Measurements from ENCODE around the gene EPM2A.

Gene EPM2A

DNA sequence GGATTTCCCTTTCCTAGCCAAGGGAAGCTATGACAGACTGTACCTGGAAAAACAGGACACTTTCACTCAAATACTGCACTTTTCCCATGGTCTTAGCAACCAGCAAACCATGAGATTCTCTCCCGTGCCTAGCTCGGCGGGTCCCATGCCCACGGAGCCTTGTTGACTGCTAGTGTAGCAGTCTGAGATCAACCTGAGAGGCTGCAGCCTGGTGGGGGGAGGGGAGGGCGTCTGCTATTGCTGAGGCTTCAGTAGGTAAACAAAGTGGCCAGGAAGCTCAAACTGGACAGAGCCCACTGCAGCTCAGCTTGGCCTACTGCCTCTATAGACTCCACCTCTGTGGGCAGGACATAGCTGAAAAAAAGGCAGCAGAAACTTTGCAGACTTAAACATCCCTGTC lies 61.8 kb downstream of the EPM2A start:
- no peak for DNase-seq (ENCODE audit: low read depth)

GRCh38 chr6:145670311-145670710 lies 65.0 kb downstream of the EPM2A start:
- no peak for DNase-seq (ENCODE audit: low read depth)

DNA sequence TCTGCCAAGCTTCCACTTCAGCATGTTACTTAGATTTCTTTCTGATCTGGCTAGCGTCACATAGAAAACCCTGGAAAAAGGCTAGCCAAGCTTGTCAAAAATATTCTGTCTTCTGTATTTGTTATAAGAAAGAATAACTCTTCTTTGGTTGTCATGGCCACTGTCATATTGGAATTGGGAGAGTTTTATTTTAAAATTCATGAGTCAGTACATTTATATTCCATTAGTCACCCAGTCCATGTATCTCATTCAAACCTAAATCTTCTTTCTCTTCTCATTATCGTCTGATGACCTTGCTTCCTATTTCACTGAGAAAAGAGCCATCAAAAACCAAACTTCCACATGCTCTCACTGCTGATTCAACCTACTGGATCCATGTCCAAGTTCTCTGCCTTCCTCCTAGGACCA lies 65.7 kb downstream of the EPM2A start:
- no peak for DNase-seq (ENCODE audit: low read depth)

GRCh38 chr6:145668844-145669243 lies 66.5 kb downstream of the EPM2A start:
- no peak for DNase-seq (ENCODE audit: low read depth)

DNA sequence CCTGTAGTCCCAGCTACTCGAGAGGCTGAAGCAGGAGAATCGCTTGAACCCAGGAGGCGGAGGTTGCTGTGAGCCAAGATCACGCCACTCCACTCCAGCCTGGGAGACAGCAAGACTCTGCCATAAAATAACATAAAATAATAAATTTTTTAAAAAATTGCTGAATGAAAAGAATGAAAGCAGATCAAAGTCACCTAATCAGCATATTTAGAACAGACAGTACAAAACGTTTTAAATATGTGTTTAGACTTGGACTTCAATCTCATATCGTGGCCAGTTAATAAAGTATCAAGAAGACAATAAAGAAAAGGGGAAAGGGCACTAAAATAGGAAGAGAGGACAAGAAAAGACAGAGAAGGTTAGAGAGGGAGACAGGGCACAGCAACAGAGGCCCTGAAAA lies 74.6 kb downstream of the EPM2A start:
- DNase-seq (ENCODE audit: low read depth), result no peak

DNA sequence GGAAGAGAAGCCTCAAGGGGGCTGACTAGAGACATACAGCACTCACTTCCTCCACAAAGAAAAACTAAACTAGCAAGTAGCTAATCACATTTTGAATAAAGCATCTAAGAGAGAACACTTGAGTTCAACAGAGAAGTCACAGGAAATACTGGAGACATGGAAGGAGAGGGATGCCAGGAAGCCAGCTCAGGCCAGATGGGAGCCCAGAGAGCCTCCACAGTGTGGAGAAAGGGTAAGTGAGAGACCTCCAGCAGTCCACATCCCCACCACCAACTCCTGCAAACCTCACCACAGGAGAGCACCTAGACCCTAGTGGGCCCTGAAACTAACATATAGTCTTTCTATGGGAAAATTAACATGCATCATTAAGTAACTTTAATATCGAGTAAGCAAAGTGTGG lies 79.2 kb downstream of the EPM2A start:
- no peak for DNase-seq (ENCODE audit: low read depth)

DNA sequence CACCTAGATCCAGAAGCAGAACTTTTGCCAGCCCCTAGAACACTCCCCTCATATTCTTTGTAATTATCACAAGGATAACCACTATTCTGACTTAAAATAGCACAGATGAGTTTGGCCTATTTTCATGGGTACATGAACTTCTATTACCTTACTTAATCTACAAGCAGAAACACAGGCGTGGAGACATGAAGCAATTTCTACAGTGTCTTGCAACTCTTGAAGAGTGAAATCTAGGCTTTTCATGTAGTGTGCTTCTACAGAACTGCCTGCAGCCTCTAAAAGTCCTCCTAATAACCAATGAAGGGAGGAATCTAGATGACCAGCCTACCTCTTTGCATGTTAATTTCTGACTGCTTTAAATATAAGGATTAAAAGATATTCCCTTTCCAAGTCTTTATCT lies 82.7 kb downstream of the EPM2A start:
- no peak for DNase-seq (ENCODE audit: low read depth)

GRCh38 chr6:145651988-145652387 lies 83.3 kb downstream of the EPM2A start:
- no peak for DNase-seq (ENCODE audit: low read depth)

DNA sequence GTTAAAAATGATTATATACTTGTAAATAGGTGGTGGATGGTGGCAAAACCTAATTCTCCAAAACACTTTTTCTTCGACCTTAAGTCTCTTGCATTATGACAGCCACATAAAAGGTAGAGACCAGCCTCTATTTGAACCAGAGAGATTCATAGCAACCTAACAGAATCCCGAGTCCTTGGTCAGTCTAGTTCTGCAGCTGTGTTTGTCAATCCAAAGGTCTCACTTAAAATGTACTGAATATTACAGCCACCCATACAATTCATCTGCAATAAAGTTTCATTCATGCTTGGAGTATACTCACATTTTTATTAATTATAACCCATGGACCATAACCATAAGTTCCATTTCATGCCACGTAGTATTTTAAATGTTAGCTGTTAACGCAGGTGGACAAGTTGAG lies 87.2 kb downstream of the EPM2A start:
- DNase-seq (ENCODE audit: low read depth), result no peak

GRCh38 chr6:145647602-145648001 lies 87.7 kb downstream of the EPM2A start:
- no peak for DNase-seq (ENCODE audit: low read depth)

DNA sequence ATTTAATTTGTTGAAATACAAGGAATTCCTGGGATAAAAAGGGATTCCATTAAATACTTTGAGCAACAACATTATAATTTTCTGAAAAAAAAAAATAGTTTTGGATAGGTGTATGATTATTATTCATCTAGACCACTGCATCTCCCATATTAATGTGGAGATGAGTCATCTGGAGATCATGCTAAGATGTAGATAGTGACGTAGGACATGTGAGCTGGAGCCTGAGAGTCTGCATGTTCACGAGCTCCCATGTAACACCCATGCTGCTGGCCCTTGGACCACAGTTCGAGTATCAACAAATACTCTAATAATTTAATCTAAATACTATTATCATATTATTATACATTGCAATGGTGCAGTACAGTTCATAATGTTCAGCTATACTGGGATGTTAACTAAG lies 91.6 kb downstream of the EPM2A start:
- no peak for DNase-seq (ENCODE audit: low read depth)

DNA sequence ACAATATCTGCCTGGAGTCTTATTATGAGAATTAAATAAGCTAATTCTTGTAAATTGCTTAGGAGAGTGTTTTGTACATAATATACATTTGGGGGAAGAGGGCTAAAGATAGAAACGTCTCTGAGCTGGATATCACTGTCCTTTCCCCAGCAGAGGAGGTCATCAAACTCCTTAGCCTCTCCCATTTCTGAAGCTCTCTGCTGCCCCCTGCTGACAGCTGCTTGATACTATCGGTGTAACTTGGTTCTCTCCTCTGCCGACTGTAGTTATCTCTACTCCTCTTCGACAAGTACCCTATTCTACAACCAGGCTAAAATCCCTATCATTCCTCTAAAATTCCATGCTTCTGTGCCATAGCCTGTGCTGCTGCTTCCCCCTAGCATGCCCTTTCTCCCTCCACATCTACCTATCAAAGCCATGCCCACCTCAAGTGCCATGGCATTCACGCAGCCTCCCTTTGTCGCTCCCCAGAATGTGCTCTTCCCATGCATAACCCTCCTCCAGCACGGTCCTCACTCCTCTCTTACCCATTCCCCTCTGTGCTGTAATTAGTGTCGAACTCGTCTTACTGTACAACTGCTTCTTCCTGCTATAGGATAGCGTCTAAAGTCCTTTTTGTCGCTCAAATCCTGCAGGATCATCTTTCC lies 101.2 kb downstream of the EPM2A start:
- DNase-seq (ENCODE audit: low read depth), result peak; percentile 77

GRCh38 chr6:145632971-145633370 lies 102.3 kb downstream of the EPM2A start:
- DNase-seq (ENCODE audit: low read depth), result no peak

- DNase-seq (ENCODE audit: low read depth), result no peak
Measured at GRCh38 chr6:145631374-145631773, 103.9 kb downstream of the EPM2A start.

- no peak for DNase-seq (ENCODE audit: low read depth)
Measured at GRCh38 chr6:145630598-145630997, 104.7 kb downstream of the EPM2A start.

- no peak for DNase-seq (ENCODE audit: low read depth)
Measured at GRCh38 chr6:145629478-145629877, 105.8 kb downstream of the EPM2A start.

DNA sequence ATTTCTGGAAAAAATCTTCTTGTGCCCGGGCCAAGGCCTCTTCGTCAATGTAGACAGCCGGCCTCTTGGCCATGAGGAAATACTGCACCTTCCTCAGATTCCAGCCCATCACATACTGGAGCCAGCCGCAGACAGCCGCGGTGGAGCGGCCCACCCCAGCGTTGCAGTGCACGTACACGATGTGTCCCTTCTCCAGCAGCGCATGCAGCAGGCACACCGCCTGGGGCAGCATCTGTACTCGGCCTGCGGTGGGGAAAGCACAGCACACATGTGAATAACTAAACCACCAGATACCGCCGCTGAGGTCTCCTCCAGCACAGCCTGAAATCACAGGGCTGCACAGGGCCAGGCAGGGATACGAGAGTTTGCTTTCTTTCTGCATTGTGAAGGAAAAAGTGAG lies 107.9 kb downstream of the EPM2A start:
- no peak for DNase-seq (ENCODE audit: low read depth)

- no peak for DNase-seq (ENCODE audit: low read depth)
Measured at GRCh38 chr6:145626857-145627256, 108.5 kb downstream of the EPM2A start.

GRCh38 chr6:145623231-145623630 lies 112.1 kb downstream of the EPM2A start:
- DNase-seq (ENCODE audit: low read depth), result no peak

DNA sequence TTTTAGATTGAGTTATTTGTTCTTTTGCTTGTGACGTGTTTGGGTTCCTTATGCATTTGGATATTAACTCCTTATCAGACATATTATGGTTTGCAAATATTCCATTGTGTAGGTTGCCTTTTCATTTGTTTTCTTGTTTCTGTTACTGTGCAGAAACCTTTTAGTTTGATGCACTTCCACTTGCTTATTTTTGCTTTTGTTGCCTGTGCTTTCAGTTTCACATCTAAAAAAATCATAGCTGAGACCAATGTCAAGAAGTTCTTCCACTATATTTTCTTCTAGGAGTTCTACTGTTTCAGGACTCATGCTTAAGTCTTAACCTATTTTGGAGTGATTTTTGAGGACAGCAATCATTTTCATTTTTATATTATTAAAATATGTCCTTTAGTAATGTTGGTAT lies 113.5 kb downstream of the EPM2A start:
- DNase-seq (ENCODE audit: low read depth), result no peak

DNA sequence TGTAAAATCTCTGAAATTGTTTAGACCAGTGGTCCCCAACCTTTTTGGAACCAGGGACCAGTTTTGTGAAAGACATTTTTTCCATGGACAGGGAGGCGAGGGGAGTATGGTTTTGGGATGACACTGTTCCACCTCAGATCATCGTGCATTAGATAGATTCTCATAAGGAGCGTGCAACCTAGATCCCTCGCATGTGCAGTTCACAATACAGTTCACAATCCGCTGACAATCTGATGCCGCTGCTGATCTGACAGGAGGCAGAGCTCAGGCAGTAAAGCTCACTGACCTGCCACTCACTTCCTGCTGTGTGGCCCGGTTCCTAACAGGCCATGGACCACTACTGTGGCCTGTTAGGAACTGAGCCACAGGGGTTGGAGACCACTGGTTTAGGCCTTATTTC lies 115.2 kb downstream of the EPM2A start:
- DNase-seq (ENCODE audit: low read depth), result no peak

DNA sequence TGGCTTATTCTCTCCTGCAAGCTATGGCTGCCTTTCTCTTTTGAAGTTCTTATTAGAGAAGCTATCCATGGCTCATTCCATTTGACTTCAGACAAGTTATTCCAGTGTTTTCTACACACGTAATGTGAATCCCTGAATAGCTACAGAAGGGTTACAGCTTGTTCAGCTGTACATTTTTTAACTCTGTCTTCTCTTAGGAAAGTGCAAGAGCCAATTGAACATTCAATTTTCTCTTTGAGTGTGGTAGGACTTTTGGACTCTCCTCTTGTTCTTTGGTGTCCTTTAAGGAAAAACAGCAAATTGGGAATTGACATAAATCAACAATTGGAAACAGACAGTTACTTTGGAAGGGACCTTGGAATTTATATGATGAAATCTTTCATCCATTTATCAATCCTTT lies 125.8 kb downstream of the EPM2A start:
- DNase-seq (ENCODE audit: low read depth), result no peak

GRCh38 chr6:145608850-145609249 lies 126.5 kb downstream of the EPM2A start:
- no peak for DNase-seq (ENCODE audit: low read depth)

GRCh38 chr6:145603991-145604390 lies 131.3 kb downstream of the EPM2A start:
- DNase-seq (ENCODE audit: low read depth), result no peak

DNA sequence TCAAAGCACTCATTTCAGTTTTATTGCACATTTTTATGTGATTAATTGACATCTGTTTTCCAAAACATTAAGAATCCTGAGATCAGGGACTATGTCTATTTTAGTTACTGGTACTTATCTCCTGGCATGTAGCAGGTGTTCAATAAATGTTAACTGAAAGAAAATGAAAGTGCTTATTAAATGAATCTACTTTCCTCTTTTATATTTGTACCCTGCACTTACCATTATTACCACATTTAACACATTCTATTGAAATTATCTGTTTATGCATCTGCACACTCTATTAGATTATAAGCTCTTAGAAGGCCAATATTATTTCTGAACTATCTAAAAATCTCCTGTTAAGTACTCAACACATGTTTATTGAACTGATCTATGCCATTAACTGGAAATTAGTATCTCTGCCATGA lies 131.9 kb downstream of the EPM2A start:
- no peak for DNase-seq (ENCODE audit: low read depth)
